HUES48 (cell line): ENCODE results near the gene PCSK4.
"Not testable (repeated sequence)": the region's sequence is repeated elsewhere in the genome, so short reads cannot be mapped to it uniquely, and the experiment has no call there.

Experiments used
- H3K27ac ChIP-seq: one replicate; pipeline ENCODE4 v1.7.0; 2013; ENCODE audit warnings: low read depth, low read length, inconsistent platforms
- H3K27me3 ChIP-seq: 2 replicates; pipeline ENCODE4 v1.6.1; 2013; ENCODE audit warnings: mild to moderate bottlenecking, low read length; ENCODE audit not compliant: control insufficient read depth, insufficient read depth
- H3K36me3 ChIP-seq: 2 replicates; pipeline ENCODE4 v1.6.1; 2013; ENCODE audit warnings: low read length; ENCODE audit not compliant: control insufficient read depth, insufficient read depth
- H3K4me1 ChIP-seq: 2 replicates; pipeline ENCODE4 v1.6.1; 2013; ENCODE audit warnings: mild to moderate bottlenecking, low read length; ENCODE audit not compliant: control insufficient read depth, insufficient read depth
- H3K4me3 ChIP-seq: 2 replicates; pipeline ENCODE4 v1.5.1; 2013; ENCODE audit warnings: mild to moderate bottlenecking, low read depth, low read length
- H3K9ac ChIP-seq: 2 replicates; pipeline ENCODE4 v1.6.1; 2013; ENCODE audit warnings: mild to moderate bottlenecking, low read depth, low read length, moderate library complexity
- H3K9me3 ChIP-seq: 2 replicates; pipeline ENCODE4 v1.6.1; 2013; ENCODE audit warnings: low read length; ENCODE audit not compliant: control insufficient read depth, insufficient read depth

Gene PCSK4

DNA sequence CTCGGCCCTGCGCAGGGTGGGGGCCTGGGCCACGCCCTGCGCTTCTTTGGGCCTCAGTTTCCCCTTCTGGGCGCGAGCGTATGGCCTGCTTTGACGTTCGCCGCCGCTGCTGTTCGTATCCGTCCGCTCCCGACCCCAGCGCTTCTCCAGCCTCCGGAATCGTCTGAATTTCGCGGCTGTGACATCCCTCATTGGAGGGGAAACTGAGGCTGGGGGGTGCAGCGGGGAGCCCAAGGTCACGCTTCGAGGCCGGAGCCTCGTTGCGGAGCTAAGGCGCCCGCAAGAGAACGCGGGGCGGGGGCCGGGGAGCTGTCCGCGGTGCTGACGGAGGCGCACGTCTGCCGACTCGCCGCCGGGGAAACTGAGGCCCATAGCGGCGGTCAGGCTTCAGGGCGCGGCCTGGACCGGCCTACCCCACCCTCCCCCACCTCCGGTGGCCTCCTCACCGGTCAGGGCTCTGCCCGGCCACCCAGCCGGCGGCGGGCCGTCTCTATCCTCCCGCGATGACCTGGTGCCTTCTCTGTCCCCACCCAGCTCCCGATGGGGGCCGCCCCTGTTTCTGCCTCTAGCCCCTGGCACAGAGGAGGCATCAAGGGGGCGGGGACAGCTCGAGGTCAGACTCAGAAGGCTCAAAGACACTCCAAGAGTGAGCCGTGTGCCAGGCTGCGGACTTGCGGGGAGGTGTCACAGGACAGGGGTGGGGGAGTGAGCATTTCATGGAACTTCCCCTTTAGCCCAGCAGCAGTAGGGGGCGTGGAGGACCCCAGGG is 43.3 kb downstream of the PCSK4 start:
- Histone ChIP-seq H3K4me3 (no peak overlapping the region; the same call in 1 of the 2 replicates), H3K4me1 (peaks cover 3% of the 10 kb centered on the region; the same call in 1 of the 2 replicates), H3K36me3 (peaks cover 9% of the 10 kb centered on the region), H3K27ac (no peak overlapping the region), H3K9ac (no peak overlapping the region), H3K27me3 (peaks cover 56% of the 10 kb centered on the region), H3K9me3 (no peaks in the 10 kb centered on the region)

DNA sequence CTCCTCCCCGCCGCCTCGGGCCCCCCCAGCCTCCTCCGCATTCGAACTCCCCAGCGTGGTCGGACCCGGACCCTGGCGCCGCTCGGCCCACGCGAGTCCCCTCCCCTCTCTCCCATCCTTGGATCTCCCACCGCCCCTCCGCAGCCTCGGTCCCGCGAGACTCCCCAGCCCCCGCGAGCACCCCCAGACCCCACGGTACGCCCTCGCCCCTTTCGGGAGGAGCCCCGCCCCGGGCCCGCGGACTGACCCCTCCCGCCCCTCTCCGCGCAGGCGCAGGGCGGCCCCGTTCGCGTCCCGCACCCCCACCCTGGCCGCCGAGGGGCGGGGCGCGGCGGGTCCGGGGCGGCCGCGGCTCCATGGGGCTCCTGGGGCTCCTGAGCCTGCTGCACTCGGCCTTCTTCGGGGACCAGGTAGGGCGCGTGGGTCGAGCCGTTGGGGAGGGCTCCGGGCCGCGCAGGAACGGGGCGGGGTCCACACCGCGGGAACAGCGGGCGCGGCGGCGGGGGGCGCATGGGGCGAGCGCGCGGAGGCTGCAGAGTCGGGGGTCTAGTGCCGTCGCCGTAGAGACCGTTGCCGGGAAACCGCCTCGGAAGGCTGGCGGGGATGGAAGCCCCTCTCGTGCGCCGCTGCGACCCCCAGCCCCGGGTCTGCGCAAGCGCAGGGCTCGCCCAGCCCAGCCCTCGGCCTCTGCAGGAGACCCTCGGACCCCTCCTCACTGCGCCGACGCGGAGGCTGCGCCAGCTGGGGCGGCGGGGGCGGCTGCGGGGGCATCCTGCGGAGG is 44.0 kb downstream of the PCSK4 start:
- H3K36me3 ChIP-seq = peaks cover 17% of the 10 kb centered on the region
- peaks cover 3% of the 10 kb centered on the region; the same call in 1 of the 2 replicates for H3K4me1 ChIP-seq
- H3K9me3 ChIP-seq = no peaks in the 10 kb centered on the region
- peak overlapping the region; percentile 55 for H3K4me3 ChIP-seq
- peaks cover 51% of the 10 kb centered on the region for H3K27me3 ChIP-seq
- H3K27ac ChIP-seq = no peak overlapping the region
- no peak overlapping the region for H3K9ac ChIP-seq

DNA sequence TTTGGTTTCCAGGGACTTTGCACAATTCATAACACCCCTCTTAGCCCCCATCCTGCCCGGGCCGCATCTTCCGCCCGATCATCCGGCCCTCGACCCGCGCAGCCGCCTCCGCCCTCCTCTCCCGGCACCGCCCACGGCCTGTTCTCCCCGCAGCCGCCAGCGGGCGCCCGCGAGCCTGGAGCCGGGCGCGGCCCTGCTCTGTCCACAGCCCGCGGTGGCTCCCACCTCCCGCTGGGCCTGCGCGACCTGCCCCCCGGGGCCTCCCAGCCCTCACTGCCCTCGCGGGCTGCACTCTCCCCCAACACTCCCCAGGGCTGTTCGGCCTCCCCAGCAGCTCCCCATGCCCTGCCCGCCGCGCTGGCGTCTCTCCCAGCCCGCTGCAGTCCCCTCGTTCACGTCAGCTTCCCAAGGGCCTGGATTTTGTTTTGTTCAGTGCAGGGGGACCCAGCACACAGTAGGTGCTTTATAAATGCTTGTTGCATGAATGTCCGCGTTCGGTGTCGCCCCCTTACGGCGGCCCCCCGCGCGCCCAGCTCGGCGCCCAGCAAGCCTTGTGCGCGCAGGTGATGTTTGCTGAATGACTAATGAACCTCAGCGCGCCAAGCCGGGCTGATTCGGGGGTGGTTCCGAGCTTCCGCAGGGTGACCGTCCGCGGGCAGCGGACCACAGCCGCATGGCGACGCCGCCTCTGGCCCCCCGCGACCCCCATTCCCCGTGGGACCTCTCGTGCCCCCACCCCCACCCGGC is 44.8 kb downstream of the PCSK4 start:
- Histone ChIP-seq H3K9ac (no peak overlapping the region), H3K4me1 (peaks cover 3% of the 10 kb centered on the region; the same call in 1 of the 2 replicates), H3K27ac (no peak overlapping the region), H3K4me3 (peak overlapping the region; percentile 64), H3K36me3 (peaks cover 25% of the 10 kb centered on the region), H3K9me3 (no peaks in the 10 kb centered on the region), H3K27me3 (peaks cover 43% of the 10 kb centered on the region)

DNA sequence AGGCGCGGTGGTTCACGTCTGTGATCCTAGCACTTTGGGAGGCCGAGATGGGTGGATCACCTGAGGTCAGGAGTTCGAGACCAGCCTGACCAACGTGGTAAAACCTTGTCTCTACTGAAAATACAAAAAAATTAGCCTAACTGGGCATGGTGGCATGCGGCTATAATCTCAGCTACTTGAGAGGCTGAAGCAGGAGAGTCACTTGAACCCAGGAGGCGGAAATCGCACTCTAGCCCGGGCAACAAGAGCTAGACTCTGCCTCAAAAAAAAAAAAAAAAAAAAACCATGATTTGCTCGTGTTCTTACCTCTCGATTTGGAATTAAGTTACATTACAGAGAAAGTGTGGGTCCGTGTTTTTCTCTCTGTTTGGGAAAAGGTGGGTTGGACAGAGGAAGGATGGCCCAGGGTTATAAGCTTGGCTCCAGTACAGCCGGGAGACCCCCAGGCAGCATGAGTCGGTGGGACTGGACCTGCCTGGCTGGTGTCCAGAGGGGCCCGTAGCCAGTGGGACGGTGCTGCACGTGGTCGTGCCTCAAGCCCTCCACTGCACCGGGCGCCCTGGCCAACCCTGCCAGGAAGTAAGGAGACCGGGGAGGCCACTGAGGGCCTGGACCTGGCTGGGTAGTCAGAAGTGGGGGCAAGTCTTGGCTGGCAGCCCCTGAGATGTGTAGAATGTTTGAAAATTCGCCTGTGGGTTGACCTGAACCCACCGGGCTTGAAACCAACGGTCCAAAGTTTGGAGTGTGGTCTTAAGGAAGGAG is 48.3 kb downstream of the PCSK4 start:
- Histone ChIP-seq H3K4me1 (0 out of 2 replicates have a peak, but pooled peaks cover 5% of the 10 kb centered on the region), H3K27ac (no peak overlapping the region), H3K4me3 (no peak overlapping the region), H3K9me3 (no peaks in the 10 kb centered on the region), H3K9ac (no peak overlapping the region), H3K36me3 (peaks cover 36% of the 10 kb centered on the region), H3K27me3 (peaks cover 10% of the 10 kb centered on the region)

DNA sequence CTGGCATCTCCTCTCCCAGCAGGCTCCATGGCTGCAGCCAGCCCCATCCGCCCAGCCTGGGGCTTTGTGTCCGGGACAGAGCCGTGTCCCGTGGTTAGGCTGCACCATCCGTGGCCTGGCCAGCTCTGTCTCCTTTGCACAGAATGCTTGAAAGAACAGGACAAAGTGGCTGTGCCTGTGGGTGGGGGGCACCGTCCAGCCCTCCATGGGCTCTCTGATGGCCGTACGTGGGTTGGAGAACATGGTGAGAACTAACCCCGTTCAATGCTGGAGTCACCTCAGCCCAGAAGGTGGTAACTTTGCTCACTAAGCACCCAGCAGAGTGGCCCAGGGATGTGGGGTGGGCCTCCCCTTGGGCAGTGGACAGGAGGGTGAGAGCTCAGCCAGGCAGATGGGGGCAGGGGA is 49.1 kb downstream of the PCSK4 start:
- Histone ChIP-seq H3K27ac (no peak overlapping the region), H3K27me3 (peaks cover 2% of the 10 kb centered on the region; the same call in 1 of the 2 replicates), H3K4me1 (0 out of 2 replicates have a peak, but pooled peaks cover 5% of the 10 kb centered on the region), H3K9me3 (no peaks in the 10 kb centered on the region), H3K9ac (no peak overlapping the region), H3K36me3 (peaks cover 36% of the 10 kb centered on the region), H3K4me3 (no peak overlapping the region)

DNA sequence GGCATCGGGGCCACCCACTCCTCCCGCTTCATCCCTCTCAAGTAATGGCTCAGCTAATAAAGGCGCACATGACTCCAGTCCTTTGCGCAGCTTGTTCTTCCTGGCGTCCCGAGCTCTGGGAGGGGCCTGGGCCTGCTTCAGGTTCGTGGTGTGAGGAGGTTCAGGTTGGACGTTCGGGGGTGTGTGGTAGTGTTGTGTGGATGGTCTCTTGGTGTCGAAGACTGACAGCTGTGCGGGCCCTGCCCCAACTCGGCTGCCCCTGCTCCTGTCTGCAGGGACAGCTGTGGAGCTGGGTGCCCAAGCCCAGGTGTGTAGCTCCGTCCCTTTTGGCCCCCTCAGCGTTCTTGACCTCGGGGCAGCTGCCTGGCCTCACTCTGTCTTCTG is 49.7 kb downstream of the PCSK4 start:
- H3K27me3 ChIP-seq = no peaks in the 10 kb centered on the region; the same call in 1 of the 2 replicates
- no peak overlapping the region for H3K9ac ChIP-seq
- peaks cover 39% of the 10 kb centered on the region for H3K36me3 ChIP-seq
- H3K9me3 ChIP-seq = no peaks in the 10 kb centered on the region
- no peak overlapping the region for H3K27ac ChIP-seq
- H3K4me3 ChIP-seq = no peak overlapping the region
- H3K4me1 ChIP-seq = 0 out of 2 replicates have a peak, but pooled peaks cover 5% of the 10 kb centered on the region

DNA sequence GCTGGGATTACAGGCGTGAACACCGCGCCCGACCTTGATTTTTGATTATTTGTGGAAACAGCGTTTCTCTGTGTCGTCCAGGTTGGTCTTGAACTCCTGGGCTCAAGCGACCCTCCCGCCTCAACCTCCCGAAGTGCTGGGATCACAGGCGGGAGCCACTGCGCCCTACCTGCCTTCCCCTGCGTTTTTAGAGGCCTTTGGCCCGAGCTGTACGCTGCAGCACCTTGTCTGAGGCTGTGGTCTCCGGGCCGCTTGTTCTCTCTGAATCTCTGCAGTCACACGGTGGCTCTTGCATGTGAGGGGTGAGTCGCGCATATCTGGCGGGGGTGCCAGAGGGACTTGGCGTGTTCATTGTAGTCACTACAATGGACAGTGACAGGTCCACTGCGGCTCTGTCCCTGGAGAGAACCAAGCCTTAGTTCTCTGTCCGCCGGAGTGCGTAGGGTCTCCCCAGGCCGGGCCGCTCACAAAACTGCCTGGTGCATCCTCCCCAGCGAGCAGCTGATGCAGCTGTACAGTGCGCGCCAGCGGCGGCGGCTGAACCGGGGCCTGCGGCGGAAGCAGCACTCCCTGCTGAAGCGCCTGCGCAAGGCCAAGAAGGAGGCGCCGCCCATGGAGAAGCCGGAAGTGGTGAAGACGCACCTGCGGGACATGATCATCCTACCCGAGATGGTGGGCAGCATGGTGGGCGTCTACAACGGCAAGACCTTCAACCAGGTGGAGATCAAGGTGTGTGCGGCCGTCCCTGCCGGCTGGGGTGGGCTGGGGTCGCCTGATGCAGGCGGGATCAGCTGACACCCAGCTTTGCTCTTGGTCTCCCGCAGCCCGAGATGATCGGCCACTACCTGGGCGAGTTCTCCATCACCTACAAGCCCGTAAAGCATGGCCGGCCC is 50.4 kb downstream of the PCSK4 start:
- H3K4me1 ChIP-seq, H3K9me3 ChIP-seq, H3K27me3 ChIP-seq, H3K27ac ChIP-seq: not testable (repeated sequence)
- Histone ChIP-seq H3K4me3 (peak overlapping the region; percentile 77), H3K9ac (peak overlapping the region; percentile 95), H3K36me3 (peaks cover 43% of the 10 kb centered on the region)

DNA sequence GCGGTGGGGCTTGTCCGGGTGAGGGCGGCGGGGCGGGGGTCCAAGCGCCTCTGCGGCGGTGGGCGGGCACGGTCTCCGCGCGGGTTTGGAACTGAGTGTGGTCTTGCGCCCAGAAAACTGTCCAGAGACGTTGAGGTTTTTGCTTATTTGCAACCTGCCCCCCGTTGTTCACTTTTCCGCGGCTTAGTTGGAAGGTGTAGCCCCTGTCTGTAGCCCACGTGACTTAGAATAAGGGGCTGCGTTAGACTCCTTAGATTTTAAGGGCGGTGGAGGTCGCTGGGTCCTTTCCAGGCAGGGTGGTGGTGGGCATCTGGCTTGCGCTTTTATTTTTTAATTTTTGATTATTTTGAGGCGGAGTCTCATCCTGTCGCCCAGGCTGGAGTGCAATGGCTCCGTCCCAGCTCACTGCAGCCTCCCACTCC is 51.2 kb downstream of the PCSK4 start:
- no peaks in the 10 kb centered on the region for H3K27me3 ChIP-seq
- 0 out of 2 replicates have a peak, but pooled peaks cover 5% of the 10 kb centered on the region for H3K4me1 ChIP-seq
- H3K4me3 ChIP-seq = peak overlapping the region; percentile 77
- H3K9ac ChIP-seq = peak overlapping the region; percentile 95
- H3K27ac ChIP-seq = peak overlapping the region; percentile 94
- peaks cover 51% of the 10 kb centered on the region for H3K36me3 ChIP-seq
- no peaks in the 10 kb centered on the region for H3K9me3 ChIP-seq

DNA sequence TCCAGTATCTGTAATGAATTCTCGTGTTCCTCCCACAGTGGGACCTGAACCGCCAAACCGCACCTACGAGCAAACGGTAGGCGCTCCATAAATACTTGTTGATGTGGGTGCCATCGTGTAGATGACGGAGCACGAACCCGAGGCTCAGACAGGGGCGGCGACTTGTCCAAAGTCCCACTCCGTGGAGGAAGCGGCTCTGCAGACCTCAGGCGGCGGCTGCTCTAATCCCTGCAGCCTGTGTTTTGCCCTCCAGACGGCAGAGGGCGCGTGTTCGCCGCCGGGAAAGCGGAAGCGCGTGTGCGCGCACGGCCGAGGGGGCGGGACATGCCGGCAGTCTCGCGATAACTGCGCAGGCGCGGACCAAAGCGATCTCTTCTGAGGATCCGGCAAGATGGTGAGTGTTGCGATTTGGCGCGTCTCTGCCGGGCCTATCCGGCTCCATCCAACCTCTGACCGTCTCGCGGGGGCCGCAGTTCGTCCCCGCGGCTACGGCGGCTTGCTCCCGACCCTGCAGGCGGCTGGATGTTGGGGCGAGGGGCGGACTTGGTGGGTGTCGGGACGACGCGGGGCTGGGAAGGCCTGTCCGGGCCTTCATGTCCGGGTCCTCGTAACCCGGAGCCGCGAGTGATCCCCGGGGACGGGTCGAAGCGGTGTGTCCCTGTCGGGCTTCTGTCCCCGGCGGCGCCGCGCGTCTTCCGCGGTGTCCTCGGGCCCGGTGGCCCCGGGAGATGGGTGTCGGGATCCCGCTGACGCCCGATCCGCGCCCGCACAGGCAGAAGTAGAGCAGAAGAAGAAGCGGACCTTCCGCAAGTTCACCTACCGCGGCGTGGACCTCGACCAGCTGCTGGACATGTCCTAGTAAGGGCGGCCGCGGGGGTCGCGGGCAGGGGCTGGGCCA is 51.9 kb downstream of the PCSK4 start, which contains the start of gene RPS15:
Gene RPS15 (plus strand): TSS at position 362 of the 898 bp plus-strand sequence. CDS start 30 bp downstream, at position 392.
- Histone ChIP-seq H3K9me3 (no peaks in the 10 kb centered on the region), H3K36me3 (peaks cover 56% of the 10 kb centered on the region), H3K4me3 (peak within 1 kb of the TSS; percentile 77), H3K4me1 (0 out of 2 replicates have a peak, but pooled peaks cover 5% of the 10 kb centered on the region), H3K27me3 (no peaks in the 10 kb centered on the region), H3K27ac (peak within 1 kb of the TSS; percentile 94), H3K9ac (peak within 1 kb of the TSS; percentile 95)
